ENCODE results near the gene NOLC1. TPM values are rescaled to one million over a fixed set of nuclear protein-coding genes. Genes with fewer than 3 reads are reported as not detected.

Gene NOLC1
- total and polyA plus RNA-seq, 4 donors = 11.6 to 26.3 (median 20.4) TPM

- no peak overlapping the region for H3K9ac ChIP-seq (ENCODE audit: low read depth in 1 of 2, low read length in 2 of 2)
- H3K27me3 ChIP-seq (ENCODE audit: control insufficient read depth in 4 of 4, insufficient read depth in 4 of 4, low read length in 3 of 4) = no peaks in the 10 kb centered on the region
- H3K36me3 ChIP-seq (ENCODE audit: control insufficient read depth in 4 of 4, insufficient read depth in 3 of 4, low read depth in 1 of 4, low read length in 3 of 4) = no peaks in the 10 kb centered on the region
- peaks cover 0 to 7% (median 2%) of the 10 kb centered on the region in 4 donors for H3K9me3 ChIP-seq (ENCODE audit: control insufficient read depth in 4 of 4, low read length in 3 of 4)
- DNase-seq (ENCODE audit: low spot score) = no peak
- no peaks in the 10 kb centered on the region for H3K4me1 ChIP-seq (ENCODE audit: control insufficient read depth in 4 of 4, insufficient read depth in 4 of 4, low read length in 3 of 4)
- no peak overlapping the region for H3K27ac ChIP-seq (ENCODE audit: low read depth in 1 of 2, low read length in 2 of 2)
- WGBS = 78% methylated on average over 1 of the region's 1 CpG
- TF ChIP-seq FOXA2 (IDR thresholded peaks at IDR 0.05) = no peak
- TF ChIP-seq HNF4G (IDR thresholded peaks at IDR 0.05) = no peak
- no peak for TF ChIP-seq EGR1 (IDR thresholded peaks at IDR 0.05; ENCODE audit: low read depth in 2 of 2)
- TF ChIP-seq JUND (IDR thresholded peaks at IDR 0.05) = no peak
- TF ChIP-seq ZBTB33 (IDR thresholded peaks at IDR 0.05) = no peak
- no peak for TF ChIP-seq MAX (IDR thresholded peaks at IDR 0.05)
- TF ChIP-seq FOXA1 (IDR thresholded peaks at IDR 0.05) = no peak
- TF ChIP-seq RXRA (IDR thresholded peaks at IDR 0.05) = no peak
- TF ChIP-seq REST (IDR thresholded peaks at IDR 0.05) = no peak
- no peak for TF ChIP-seq CTCF (IDR thresholded peaks at IDR 0.05; ENCODE audit: low read depth, low read length, missing input control)
- no peak for TF ChIP-seq SP1 (IDR thresholded peaks at IDR 0.05)
- no peak for TF ChIP-seq YY1 (IDR thresholded peaks at IDR 0.05)
- TF ChIP-seq ATF3 (IDR thresholded peaks at IDR 0.05) = no peak
- TF ChIP-seq GABPA (IDR thresholded peaks at IDR 0.05 in 1 of 2, conservative IDR thresholded peaks at IDR 0.05 in 1 of 2) = no peak
- TF ChIP-seq TAF1 (conservative IDR thresholded peaks at IDR 0.05) = no peak
- no peak for TF ChIP-seq NR2F2 (IDR thresholded peaks at IDR 0.05)
- H3K4me3 ChIP-seq (ENCODE audit: low read depth in 1 of 3, low read length in 3 of 3) = no peak overlapping the region
Observed at GRCh38 chr10:102202386-102202785, 50.2 kb downstream of the NOLC1 start.

Data from liver (tissue), 9 donors.